Right lung (tissue), 5 donors: ENCODE measurements around the gene MYO1G. TPM values are rescaled to one million over a fixed set of nuclear protein-coding genes. Genes with fewer than 3 reads are reported as not detected.

ENCODE experiments used
- DNase-seq, 2 donors: peaks; one replicate each; pipeline ENCODE4 v3.0.0-alpha.2; 2013
- polyA plus RNA-seq, 5 donors: library from polyadenylated mRNA; unstranded; fragments of 120-200 nt; gene quantifications; one replicate each; pipeline versions ENCODE4 v1.2.1 to v1.2.3, GENCODE V29; 2013; ENCODE audit warnings: inconsistent platforms in 1 of 5, low replicate concordance in 1 of 5; ENCODE audit not compliant: insufficient read length in 5 of 5, insufficient read depth in 1 of 5

MYO1G gene
- polyA plus RNA-seq, 5 donors = 0.86 to 1.8 (median 1.5) TPM

DNA sequence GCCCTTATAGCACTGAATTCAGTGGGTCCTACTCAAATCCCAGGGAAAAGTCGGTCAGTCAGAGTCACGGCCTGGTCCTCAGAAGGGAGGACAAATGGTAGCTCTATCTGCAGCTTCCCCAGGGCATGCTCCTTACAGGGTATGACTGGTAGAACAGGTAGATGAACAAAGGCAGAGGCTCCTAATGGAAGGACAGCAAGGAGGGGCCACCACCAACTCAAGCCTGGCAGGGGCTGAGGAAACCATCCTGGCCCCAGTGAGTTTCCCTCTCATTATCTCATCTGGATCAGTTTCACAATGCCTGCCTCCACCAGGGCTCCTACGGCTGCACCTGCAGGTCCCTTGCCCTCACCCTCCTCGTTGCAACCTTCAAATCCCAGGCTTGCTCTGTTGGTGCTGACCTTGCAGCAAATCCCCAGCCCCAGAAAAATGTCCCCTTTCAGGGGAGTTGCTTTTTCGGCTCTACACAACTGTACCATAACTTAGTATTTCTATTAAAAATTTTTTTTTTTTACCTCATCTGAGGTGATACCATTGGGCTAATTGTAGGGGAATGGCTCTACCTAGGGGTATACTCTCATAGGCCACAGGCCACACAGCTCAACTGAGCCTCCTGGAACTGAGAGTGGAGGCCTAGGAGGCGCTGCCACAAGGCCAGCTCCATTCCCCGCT is 2.4 kb upstream of the MYO1G start:
- no peak for DNase-seq

DNA sequence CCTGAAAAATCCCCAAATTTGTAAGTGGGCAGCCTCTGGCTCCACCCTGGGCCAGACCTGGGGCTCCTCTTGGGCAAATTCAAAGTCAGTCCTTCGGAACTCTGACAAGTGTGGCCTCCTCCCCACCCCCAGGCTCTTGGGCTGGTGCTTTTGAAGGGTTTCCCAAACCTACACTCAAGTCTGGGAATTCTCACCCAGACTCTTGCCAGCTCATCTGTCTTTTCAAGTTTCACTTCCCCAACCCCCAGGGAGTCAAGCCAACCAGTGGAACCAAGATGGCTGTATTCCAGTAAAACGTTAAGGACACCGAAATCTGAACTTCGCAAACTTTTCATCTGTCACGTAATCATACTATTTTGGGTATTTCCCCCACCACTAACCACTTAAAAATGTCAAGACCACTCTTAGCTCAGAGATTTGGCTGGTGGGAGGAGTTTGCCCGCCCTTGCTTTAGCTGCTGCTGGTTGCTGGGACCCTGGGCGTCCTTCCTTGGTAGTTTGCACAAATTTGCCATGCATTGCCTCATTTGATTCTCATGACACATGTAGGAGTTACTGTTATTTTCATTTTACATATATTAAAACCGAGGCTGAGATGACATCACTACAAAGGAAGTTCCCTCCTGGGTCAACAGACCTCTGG is 1.7 kb upstream of the MYO1G start:
- peak; percentile 53 to 63 for DNase-seq

GRCh38 chr7:44979481-44980392 is 922 bp upstream of the MYO1G start:
- no peak for DNase-seq

GRCh38 chr7:44977959-44978335 is 868 bp downstream of the MYO1G start:
- no peak for DNase-seq

- no peak for DNase-seq
Observed at GRCh38 chr7:44977304-44977958, 1.4 kb downstream of the MYO1G start.

GRCh38 chr7:44976746-44977196 is 2.0 kb downstream of the MYO1G start:
- no peak for DNase-seq

DNA sequence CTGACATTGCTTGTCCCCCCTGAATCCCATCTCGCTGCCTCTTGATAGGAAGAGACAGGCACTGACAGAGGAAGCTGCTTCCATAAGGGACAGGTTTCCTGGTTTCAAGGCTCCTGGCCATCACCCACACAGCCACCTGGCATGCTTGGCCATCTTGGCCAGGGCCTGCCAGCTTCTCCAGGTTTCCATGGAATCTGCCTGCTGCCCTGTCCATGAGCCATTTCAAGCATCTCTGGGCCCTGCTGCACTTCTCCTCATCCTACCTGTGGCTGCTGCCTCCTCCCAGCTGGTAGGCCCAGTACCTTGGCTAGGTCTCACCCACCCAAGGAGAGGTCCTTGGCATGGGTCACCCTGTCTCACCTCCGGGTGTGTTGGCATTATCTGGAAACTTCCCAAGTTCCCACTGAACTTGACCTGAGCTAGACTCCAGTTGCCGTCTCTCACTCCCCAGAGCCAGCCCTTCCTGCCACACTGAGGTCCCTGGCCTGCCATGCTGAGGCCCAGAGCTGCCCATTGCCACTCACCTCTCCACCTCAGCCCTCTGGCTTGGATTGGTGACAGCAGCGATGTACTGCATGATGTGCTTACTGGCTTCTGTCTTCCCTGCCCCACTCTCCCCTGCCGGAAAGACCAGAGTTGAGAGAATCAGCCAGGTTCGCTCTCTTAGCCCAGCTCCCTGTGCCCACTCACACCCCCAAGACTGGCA is 2.6 kb downstream of the MYO1G start:
- DNase-seq = no peak

GRCh38 chr7:44975331-44976039 is 3.3 kb downstream of the MYO1G start:
- DNase-seq = no peak

- no peak for DNase-seq
Observed at GRCh38 chr7:44974549-44974948, 4.3 kb downstream of the MYO1G start.

DNA sequence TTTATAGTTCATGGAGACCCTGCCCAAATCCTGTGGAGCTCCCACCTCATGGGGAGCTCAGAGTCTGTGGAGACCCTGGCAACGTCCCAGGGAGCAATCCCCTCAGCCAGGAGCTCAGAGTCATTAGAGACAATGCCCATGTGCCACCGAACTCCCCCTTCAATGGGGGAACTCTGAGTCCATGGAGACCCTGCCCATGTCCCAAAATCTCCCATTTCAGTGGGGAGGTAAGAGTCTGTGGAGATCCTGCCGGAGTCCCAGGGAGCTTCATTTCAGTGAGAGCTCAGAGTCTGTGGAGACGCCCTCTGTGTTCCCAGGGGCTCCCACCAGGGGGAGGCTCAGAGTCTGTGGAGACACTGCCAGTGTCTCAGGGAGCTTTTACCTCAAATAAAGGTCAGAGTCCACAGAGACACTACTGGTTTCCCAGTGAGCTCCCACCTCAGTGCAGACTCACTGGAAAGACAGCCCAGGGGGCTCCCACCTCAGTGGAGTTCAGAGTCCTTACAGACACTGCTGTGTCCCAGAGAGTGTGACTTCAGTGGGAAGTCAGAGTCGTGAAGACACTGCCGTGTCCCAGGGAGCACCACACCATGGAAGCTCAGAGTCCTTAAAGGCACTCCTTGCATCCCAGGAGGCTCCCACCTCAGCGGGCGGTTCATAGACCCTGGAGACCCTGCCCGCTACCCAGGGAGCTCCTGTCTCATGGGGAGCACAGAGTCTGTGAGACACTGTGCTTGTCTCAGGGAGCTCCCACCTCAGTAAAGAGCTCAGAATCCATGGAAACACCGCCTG is 5.0 kb downstream of the MYO1G start:
- DNase-seq = no peak

GRCh38 chr7:44972562-44972961 is 6.3 kb downstream of the MYO1G start:
- no peak for DNase-seq

DNA sequence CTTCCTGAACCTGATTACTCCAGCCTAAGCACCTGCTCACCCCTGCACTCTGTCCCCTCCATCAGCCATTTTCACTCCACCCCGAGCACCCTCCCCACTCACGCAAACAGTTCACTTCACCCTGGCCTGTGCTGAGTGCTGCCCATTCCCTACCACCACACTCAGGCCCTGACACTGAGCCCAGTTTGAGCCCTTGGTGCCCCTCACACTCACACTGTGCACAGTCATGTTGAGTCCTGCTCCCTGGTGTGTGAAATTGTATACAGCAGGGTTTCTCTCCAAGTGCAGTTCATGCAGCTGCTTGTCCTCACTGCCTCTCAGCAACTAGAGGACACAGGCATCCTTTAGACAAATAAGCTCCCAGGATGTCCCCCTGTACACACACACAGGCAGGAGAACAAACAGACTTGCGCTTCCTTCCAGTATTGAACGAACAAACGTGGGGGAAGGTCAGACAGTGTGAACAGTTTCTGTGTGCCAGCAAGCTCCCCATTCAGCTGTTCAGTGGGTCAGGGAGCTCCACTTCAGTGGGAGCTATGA is 6.8 kb downstream of the MYO1G start:
- DNase-seq = no peak

GRCh38 chr7:44971188-44971901 is 7.5 kb downstream of the MYO1G start:
- no peak for DNase-seq

- no peak for DNase-seq
Observed at GRCh38 chr7:44970523-44971051, 8.2 kb downstream of the MYO1G start.

GRCh38 chr7:44969701-44970522 is 8.9 kb downstream of the MYO1G start:
- DNase-seq = no peak

DNA sequence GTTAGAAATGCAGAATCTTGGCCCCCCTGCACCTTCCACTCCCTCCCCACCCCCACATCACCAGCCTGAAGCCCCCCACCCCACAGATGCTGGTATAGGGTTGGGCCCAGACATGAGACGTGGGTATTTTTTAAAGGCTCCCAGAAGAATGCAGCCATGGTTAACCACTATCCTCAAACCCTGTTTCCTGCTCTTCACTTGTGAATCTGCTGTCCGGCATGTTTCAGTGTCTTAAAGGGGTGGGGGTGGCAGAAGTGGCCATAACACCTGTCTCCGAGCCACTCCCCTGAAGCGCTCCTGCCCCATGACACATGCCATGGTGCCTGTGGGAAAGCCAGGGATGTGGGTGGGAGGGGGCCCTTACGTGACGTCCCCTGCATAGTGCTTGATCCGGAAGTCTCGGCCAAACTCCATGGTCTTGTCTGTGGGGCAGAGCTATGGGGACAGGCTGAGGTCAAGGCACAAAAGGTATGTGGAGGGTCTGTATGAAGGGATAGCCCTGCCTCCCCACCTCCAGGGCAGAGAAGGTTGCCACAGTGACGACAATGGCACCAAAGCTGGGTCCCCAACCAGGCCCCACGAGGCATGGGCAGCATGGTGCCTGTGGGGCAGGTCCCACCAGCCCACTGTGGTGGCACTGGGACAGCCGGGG is 9.6 kb downstream of the MYO1G start:
- no peak for DNase-seq
